A549 (cell line): Measurements from ENCODE around the gene CCR5AS.

Source experiments
- ATAC-seq, 2 experiments: fragments of 200-7000 bp in 1 of 2; fragments of >200 bp in 1 of 2; cut with Nextera tagmentation in 1 of 2; cut with Tn5 transposase in 1 of 2; 3 replicates each; pipeline versions ENCODE4 v1.8.0 to v1.9.1; 2018 to 2020; ENCODE audit warnings: mild to moderate bottlenecking in 1 of 2, moderate library complexity in 1 of 2
- CTCF ChIA-PET: fragments of 300-600 bp; sonication (Branson Sonifier 250); formaldehyde crosslinking; extraction: SDS; loops from one replicate; lab custom pipeline; 2021; ENCODE audit warnings: antibody characterized with exemption, inconsistent platforms; lab: Yijun Ruan, JAX
- POLR2A ChIA-PET: fragments of 350-600 bp; formaldehyde crosslinking; extraction: SDS; loops from one replicate; lab custom pipeline; 2021; ENCODE audit warnings: antibody characterized with exemption, inconsistent platforms; lab: Yijun Ruan, JAX
- DNase-seq, 2 experiments: peaks; one replicate each; pipeline versions ENCODE4 v3.0.0 to v3.0.0-alpha.2; 2011 to 2016; ENCODE audit warnings: low read depth in 1 of 2, low spot score in 1 of 2
- FAIRE-seq: peaks from 2 replicates; lab custom pipeline; 2011; peaks lifted over from hg19 to GRCh38; lab: Jason Lieb, UNC
- H3K27ac ChIP-seq, 2 experiments: fragments of >200 bp; sonication (Bioruptor Twin); formaldehyde crosslinking; 3 replicates each; pipeline ENCODE4 v1.5.1; 2016 to 2017
- H3K4me1 ChIP-seq: fragments of >200 bp; sonication (Bioruptor Twin); formaldehyde crosslinking; 3 replicates; pipeline ENCODE4 v1.6.1; 2016
- H3K4me2 ChIP-seq: fragments of >200 bp; sonication (Bioruptor Twin); formaldehyde crosslinking; 3 replicates; pipeline ENCODE4 v1.6.1; 2016
- H3K4me3 ChIP-seq: fragments of >200 bp; sonication (Bioruptor Twin); formaldehyde crosslinking; 3 replicates; pipeline ENCODE4 v1.5.1; 2016
- H3K9me3 ChIP-seq: fragments of >200 bp; sonication (Bioruptor Twin); formaldehyde crosslinking; 3 replicates; pipeline ENCODE4 v1.6.1; 2016
- CBX2 ChIP-seq: fragments of 200-600 bp; sonication (generic); IDR thresholded peaks from 2 replicates; pipeline ENCODE4 v1.6.1; 2016; ENCODE audit warnings: low read depth, mild to moderate bottlenecking, borderline replicate concordance
- CEBPB ChIP-seq, 2 experiments: fragments of >200 bp in 1 of 2; sonication (Bioruptor Twin) in 1 of 2; formaldehyde crosslinking in 1 of 2; IDR thresholded peaks; 2 replicates each; pipeline ENCODE4 v1.6.1; 2012 to 2016
- CHD2 ChIP-seq: fragments of 150-350 bp; IDR thresholded peaks from 2 replicates; pipeline ENCODE4 v1.6.1; 2014; ENCODE audit warnings: low read length; ENCODE audit not compliant: partially characterized antibody
- EHMT2 ChIP-seq: fragments of 200-600 bp; sonication (generic); IDR thresholded peaks from 2 replicates; pipeline ENCODE4 v1.6.1; 2016; ENCODE audit warnings: antibody characterized with exemption, low read depth, mild to moderate bottlenecking, moderate library complexity
- EP300 ChIP-seq, 2 experiments: fragments of >200 bp; sonication (Bioruptor Twin); formaldehyde crosslinking; IDR thresholded peaks; 2 replicates in 1 of 2; 3 replicates in 1 of 2; pipeline ENCODE4 v1.6.1; 2016 to 2017
- ESRRA ChIP-seq: fragments of 150-350 bp; IDR thresholded peaks from 2 replicates; pipeline ENCODE4 v1.6.1; 2014; ENCODE audit warnings: mild to moderate bottlenecking, low read length, borderline replicate concordance
- FOSL2 ChIP-seq, 2 experiments: fragments of 450-650 bp in 1 of 2; fragments of >200 bp in 1 of 2; sonication (Bioruptor Twin) in 1 of 2; formaldehyde crosslinking; IDR thresholded peaks; 2 replicates each; pipeline versions ENCODE4 v1.5.0 to v1.6.1; 2016 to 2020; ENCODE audit warnings: mild to moderate bottlenecking in 1 of 2, moderate library complexity in 1 of 2
- HOXA7 ChIP-seq: fragments of 250-450 bp; sonication (Bioruptor Pico); IDR thresholded peaks from 2 replicates; pipeline ENCODE4 v1.5.0; 2020; ENCODE audit warnings: mild to moderate bottlenecking, moderate library complexity
- HOXB5 ChIP-seq: fragments of 250-450 bp; sonication (Bioruptor Pico); IDR thresholded peaks from 2 replicates; pipeline ENCODE4 v1.5.0; 2020; ENCODE audit warnings: mild to moderate bottlenecking, moderate library complexity
- MAFK ChIP-seq: fragments of 450-650 bp; IDR thresholded peaks from 2 replicates; pipeline ENCODE4 v1.6.1; 2014; ENCODE audit not compliant: partially characterized antibody
- MYC ChIP-seq: IDR thresholded peaks from 2 replicates; pipeline ENCODE4 v1.6.1; 2012; ENCODE audit warnings: mild to moderate bottlenecking, inconsistent platforms, low read length, improper control_type of control experiment, borderline replicate concordance
- NR3C1 ChIP-seq: fragments of >200 bp; sonication (Bioruptor Twin); formaldehyde crosslinking; IDR thresholded peaks from 3 replicates; pipeline ENCODE4 v1.6.1; 2017
- POLR2A ChIP-seq: IDR thresholded peaks from 2 replicates; pipeline ENCODE4 v1.6.1; 2012; ENCODE audit warnings: mild to moderate bottlenecking, low read length
- POLR2AphosphoS2 ChIP-seq: conservative IDR thresholded peaks from 2 replicates; pipeline ENCODE4 v1.6.1; 2012; ENCODE audit warnings: low read length, improper control_type of control experiment, inconsistent platforms
- RAD21 ChIP-seq, 2 experiments: fragments of >200 bp in 1 of 2; sonication (Bioruptor Twin) in 1 of 2; formaldehyde crosslinking in 1 of 2; IDR thresholded peaks in 1 of 2; conservative IDR thresholded peaks in 1 of 2; 2 replicates in 1 of 2; 3 replicates in 1 of 2; pipeline ENCODE4 v1.6.1; 2012 to 2018; ENCODE audit warnings: inconsistent platforms in 1 of 2
- RARB ChIP-seq: fragments of 250-450 bp; sonication (Bioruptor Pico); IDR thresholded peaks from 2 replicates; pipeline ENCODE4 v1.8.0; 2021; ENCODE audit warnings: mild to moderate bottlenecking, moderate library complexity
- RFX5 ChIP-seq: fragments of 450-650 bp; IDR thresholded peaks from 2 replicates; pipeline ENCODE4 v1.7.1; 2014; ENCODE audit warnings: antibody characterized with exemption, mild to moderate bottlenecking, moderate library complexity
- RNF2 ChIP-seq: fragments of 200-600 bp; sonication (generic); IDR thresholded peaks from 2 replicates; pipeline ENCODE4 v1.6.1; 2016; ENCODE audit warnings: low read depth, mild to moderate bottlenecking, antibody characterized with exemption, moderate library complexity, borderline replicate concordance
- WGBS: methylation state at CpG from one replicate; pipeline ENCODE4 v1.1.6; 2017; ENCODE audit errors: missing lambda C conversion rate; 5-methylcytosine and 5-hydroxymethylcytosine counted together
- TF ChIP-seq, protein P1 (sequence below): fragments of 250-450 bp; sonication (Bioruptor Pico); IDR thresholded peaks from 2 replicates; pipeline ENCODE4 v1.5.0; 2021; ENCODE audit warnings: mild to moderate bottlenecking, moderate library complexity, borderline replicate concordance
- TF ChIP-seq, protein P2 (sequence below): fragments of 450-650 bp; IDR thresholded peaks from 2 replicates; pipeline ENCODE4 v1.6.1; 2014; ENCODE audit warnings: antibody characterized with exemption
- TF ChIP-seq, protein P3 (sequence below): fragments of 150-350 bp; IDR thresholded peaks from 2 replicates; pipeline ENCODE4 v1.6.1; 2014; ENCODE audit warnings: low read depth, mild to moderate bottlenecking, low read length
- TF ChIP-seq, protein P4 (sequence below): fragments of >200 bp; sonication (Bioruptor Twin); formaldehyde crosslinking; IDR thresholded peaks from 2 replicates; pipeline ENCODE4 v1.6.1; 2016
- TF ChIP-seq, protein P5 (sequence below): IDR thresholded peaks from 2 replicates; pipeline ENCODE4 v1.6.1; 2012

The CCR5AS gene

DNA sequence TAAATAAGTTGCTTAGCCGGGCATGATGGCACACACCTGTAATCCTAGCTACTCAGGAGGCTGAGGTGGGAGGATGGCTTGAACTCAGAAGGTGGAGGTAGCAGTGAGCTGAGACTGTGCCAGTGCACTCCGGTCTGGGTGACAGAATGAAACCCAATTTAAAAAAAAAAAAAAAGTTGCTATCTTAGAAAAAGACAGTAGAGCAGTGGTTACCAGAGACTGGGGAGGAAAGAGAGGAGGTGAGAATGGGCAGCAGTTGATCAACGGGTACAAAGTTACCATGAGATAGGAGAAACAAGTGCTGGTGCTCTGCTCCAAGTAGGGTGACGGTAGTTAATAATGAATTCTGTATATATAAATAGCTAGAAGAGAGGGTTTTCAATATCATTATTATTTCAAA lies 53.8 kb downstream of the CCR5AS start (continued):
- TF ChIP-seq, protein P1, sequence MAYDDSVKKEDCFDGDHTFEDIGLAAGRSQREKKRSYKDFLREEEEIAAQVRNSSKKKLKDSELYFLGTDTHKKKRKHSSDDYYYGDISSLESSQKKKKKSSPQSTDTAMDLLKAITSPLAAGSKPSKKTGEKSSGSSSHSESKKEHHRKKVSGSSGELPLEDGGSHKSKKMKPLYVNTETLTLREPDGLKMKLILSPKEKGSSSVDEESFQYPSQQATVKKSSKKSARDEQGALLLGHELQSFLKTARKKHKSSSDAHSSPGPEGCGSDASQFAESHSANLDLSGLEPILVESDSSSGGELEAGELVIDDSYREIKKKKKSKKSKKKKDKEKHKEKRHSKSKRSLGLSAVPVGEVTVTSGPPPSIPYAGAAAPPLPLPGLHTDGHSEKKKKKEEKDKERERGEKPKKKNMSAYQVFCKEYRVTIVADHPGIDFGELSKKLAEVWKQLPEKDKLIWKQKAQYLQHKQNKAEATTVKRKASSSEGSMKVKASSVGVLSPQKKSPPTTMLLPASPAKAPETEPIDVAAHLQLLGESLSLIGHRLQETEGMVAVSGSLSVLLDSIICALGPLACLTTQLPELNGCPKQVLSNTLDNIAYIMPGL (CRISPR knock-in tag): no peak
- TF ChIP-seq RFX5 (no peak), CEBPB (IDR thresholded peaks at IDR 0.05) (no peak), EP300 (IDR thresholded peaks at IDR 0.05) (no peak), POLR2A (no peak)

DNA sequence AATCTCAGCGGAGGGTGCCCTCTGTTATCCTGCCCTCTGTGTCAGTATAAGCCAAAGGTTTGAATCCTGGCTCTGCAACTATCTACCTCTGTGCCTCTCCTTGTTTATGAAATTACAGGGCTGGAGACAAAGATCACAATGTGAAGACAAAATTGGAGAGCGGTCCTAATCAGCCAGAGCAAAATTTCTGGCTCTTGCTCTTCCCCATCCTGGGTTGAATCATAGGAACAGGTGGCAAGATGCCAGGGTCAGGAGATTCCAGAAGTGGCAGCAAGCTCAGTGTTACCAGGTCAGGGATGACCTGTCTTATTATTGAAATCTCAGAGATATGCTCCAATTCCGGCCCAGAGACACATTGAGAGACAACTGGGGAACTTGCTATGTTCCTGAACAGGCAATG lies 55.2 kb downstream of the CCR5AS start:
- no peak for FAIRE-seq
- Histone ChIP-seq H3K4me2 (no peak overlapping the region), H3K9me3 (no peaks in the 10 kb centered on the region)
- WGBS: 39% methylated on average over 3 of the region's 3 CpGs
- DNase-seq: no peak
- TF ChIP-seq, protein P2, sequence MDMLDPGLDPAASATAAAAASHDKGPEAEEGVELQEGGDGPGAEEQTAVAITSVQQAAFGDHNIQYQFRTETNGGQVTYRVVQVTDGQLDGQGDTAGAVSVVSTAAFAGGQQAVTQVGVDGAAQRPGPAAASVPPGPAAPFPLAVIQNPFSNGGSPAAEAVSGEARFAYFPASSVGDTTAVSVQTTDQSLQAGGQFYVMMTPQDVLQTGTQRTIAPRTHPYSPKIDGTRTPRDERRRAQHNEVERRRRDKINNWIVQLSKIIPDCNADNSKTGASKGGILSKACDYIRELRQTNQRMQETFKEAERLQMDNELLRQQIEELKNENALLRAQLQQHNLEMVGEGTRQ: no peak
- TF ChIP-seq, protein P3, sequence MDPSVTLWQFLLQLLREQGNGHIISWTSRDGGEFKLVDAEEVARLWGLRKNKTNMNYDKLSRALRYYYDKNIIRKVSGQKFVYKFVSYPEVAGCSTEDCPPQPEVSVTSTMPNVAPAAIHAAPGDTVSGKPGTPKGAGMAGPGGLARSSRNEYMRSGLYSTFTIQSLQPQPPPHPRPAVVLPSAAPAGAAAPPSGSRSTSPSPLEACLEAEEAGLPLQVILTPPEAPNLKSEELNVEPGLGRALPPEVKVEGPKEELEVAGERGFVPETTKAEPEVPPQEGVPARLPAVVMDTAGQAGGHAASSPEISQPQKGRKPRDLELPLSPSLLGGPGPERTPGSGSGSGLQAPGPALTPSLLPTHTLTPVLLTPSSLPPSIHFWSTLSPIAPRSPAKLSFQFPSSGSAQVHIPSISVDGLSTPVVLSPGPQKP: no peak
- no peak for TF ChIP-seq POLR2AphosphoS2
- TF ChIP-seq, protein P4, sequence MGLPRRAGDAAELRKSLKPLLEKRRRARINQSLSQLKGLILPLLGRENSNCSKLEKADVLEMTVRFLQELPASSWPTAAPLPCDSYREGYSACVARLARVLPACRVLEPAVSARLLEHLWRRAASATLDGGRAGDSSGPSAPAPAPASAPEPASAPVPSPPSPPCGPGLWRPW: no peak
- no peak for TF ChIP-seq NR3C1
- no peak for TF ChIP-seq HOXA7 (CRISPR knock-in tag)
- no peak for TF ChIP-seq EP300 (IDR thresholded peaks at IDR 0.05)
- TF ChIP-seq ESRRA: no peak
- TF ChIP-seq RFX5: no peak
- no peak for TF ChIP-seq HOXB5
- TF ChIP-seq, all 56 proteins: peak for 0
- Histone ChIP-seq H3K4me1 (no peaks in the 10 kb centered on the region), H3K4me3 (no peak overlapping the region), H3K27ac (no peak overlapping the region)
- ATAC-seq: no peak
- ChIA-PET POLR2A (no interaction called here), CTCF (no interaction called here)

DNA sequence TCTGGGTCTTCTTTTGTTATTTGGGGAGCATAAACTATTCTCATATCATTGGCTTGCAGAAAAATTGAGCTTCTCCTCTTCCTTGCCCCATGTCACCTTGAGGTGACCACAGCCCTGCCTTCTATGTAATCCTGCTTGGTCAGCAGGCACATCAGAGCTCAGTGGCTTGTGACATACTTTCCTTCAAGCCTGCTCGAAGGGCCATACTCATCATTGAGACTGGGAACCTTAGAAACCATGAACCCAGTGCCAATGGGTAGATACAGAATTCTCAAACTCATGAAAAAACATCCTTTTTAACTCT lies 56.7 kb downstream of the CCR5AS start:
- 0% methylated on average over 1 of the region's 1 CpG for WGBS
- ATAC-seq (no peak), DNase-seq (no peak), FAIRE-seq (no peak)
- Histone ChIP-seq H3K27ac (no peak overlapping the region), H3K4me1 (no peaks in the 10 kb centered on the region), H3K4me2 (no peak overlapping the region), H3K9me3 (no peaks in the 10 kb centered on the region)
- POLR2A ChIA-PET: no interaction called here
- TF ChIP-seq NR3C1 (no peak), RFX5 (no peak), EHMT2 (no peak), CBX2 (no peak), RAD21 (conservative IDR thresholded peaks at IDR 0.05 in 1 of 2, IDR thresholded peaks at IDR 0.05 in 1 of 2) (no peak), RARB (CRISPR knock-in tag) (no peak), MYC (no peak), MAFK (no peak), CHD2 (no peak), FOSL2 (IDR thresholded peaks at IDR 0.05) (no peak), FOSL2 (CRISPR knock-in tag; IDR thresholded peaks at IDR 0.05) (no peak), POLR2A (no peak), RNF2 (no peak)
- TF ChIP-seq, protein P5, sequence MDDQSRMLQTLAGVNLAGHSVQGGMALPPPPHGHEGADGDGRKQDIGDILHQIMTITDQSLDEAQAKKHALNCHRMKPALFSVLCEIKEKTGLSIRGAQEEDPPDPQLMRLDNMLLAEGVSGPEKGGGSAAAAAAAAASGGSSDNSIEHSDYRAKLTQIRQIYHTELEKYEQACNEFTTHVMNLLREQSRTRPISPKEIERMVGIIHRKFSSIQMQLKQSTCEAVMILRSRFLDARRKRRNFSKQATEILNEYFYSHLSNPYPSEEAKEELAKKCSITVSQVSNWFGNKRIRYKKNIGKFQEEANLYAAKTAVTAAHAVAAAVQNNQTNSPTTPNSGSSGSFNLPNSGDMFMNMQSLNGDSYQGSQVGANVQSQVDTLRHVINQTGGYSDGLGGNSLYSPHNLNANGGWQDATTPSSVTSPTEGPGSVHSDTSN: no peak
- TF ChIP-seq, protein P1 (CRISPR knock-in tag): no peak
- TF ChIP-seq, all 56 proteins: peak for 0
- CTCF ChIA-PET: no interaction called here
- no peak overlapping the region for H3K4me3 ChIP-seq
